Heart left ventricle (tissue), 13 donors: ENCODE measurements around the gene SMPD3.

Experiments
- POLR2A ChIP-seq, 2 donors: fragments of 450-650 bp; IDR thresholded peaks; one replicate each; pipeline ENCODE4 v1.6.1; 2017; ENCODE audit warnings: antibody characterized with exemption in 2 of 2, mild to moderate bottlenecking in 2 of 2, moderate library complexity in 2 of 2
- TF ChIP-seq, protein P1 (sequence below), 12 donors: fragments of 200-600 bp; sonication (generic) in 4 of 12; IDR thresholded peaks; one replicate each; pipeline versions ENCODE4 v1.5.0 to v1.8.0; 2018 to 2022; ENCODE audit warnings: antibody characterized with exemption in 12 of 12, mild to moderate bottlenecking in 5 of 12
- donor health status: ischemic (EF 13 %, LVEDD 7.1; RV severe dilation, severe dysfunction).
- donor health status: DM: no; HTN: yes; CAD: no.
- donor health status: DM: no; HTN: no; CAD: no.
- donor health status: ischemic (EF 25% LVEDD 6.9; RV normal size, moderate dysfunction).
- donor health status: ischemic (EF 25% LVEDD 5.7; RV mildly dilated, moderate dysfunction).
- donor health status: ischemic (EF 35%, LVEDD 5.7; RV mildly dilated, moderate dysfunction).
- donor health status: nonischemic (EF 11% LVEDD 7.7; RV severe dilation, severe dysfunction).
- donor health status: DM: yes; HTN: yes; CAD: no.
- donor health status: PGD.
- donor health status: ischemic (EF 29% LVEDD 5.4; RV normal size, mild dysfunction).
- donor health status: nonischemic (EF 23%, LVEDD 6.1; RV moderate dilation, normal function).

GRCh38 chr16:68403177-68403576 is 45.1 kb downstream of the SMPD3 start:
- TF ChIP-seq, protein P1, sequence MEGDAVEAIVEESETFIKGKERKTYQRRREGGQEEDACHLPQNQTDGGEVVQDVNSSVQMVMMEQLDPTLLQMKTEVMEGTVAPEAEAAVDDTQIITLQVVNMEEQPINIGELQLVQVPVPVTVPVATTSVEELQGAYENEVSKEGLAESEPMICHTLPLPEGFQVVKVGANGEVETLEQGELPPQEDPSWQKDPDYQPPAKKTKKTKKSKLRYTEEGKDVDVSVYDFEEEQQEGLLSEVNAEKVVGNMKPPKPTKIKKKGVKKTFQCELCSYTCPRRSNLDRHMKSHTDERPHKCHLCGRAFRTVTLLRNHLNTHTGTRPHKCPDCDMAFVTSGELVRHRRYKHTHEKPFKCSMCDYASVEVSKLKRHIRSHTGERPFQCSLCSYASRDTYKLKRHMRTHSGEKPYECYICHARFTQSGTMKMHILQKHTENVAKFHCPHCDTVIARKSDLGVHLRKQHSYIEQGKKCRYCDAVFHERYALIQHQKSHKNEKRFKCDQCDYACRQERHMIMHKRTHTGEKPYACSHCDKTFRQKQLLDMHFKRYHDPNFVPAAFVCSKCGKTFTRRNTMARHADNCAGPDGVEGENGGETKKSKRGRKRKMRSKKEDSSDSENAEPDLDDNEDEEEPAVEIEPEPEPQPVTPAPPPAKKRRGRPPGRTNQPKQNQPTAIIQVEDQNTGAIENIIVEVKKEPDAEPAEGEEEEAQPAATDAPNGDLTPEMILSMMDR (IDR thresholded peaks at IDR 0.05), result no peak
- no peak for TF ChIP-seq POLR2A (IDR thresholded peaks at IDR 0.05)
